ENCODE measurements around the gene SCCPDH.
"Not testable (repeated sequence)": the region's sequence is repeated elsewhere in the genome, so short reads cannot be mapped to it uniquely, and the experiment has no call there.

SCCPDH gene

DNA sequence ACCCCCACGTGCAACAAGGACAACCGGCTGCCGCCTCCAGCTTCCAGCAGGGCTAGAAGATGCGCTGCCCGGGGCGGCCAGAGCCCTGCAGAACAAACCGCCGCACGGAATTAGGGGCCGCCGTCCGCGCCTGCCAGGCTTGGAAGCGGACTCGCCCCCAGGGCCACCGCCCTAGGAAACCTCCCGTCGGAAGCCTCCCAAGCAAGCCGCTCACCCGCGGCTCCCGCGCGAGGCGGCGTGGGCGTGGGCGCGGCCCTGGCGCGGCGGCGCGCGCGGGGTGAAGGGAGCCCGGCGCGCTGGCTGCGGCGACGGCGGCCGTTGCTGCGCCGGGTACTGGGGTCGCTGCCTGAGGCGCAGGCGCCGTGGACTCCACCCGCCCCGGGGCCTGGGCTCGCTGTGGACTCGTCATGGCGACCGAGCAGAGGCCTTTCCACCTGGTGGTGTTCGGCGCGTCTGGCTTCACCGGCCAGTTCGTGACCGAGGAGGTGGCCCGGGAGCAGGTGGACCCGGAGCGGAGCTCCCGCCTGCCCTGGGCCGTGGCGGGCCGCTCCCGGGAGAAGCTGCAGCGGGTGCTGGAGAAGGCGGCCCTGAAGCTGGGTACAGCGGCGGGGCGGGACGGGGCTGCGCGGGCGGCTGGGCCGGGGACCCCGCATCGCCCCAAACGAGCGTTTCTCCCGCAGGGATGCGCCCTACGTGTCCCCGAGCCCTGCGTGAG lies at the start of gene SCCPDH:
SCCPDH (plus strand) TSS at position 394 of the 715 bp plus-strand sequence; CDS start at position 408, 14 bp downstream.
- peak within 1 kb of the TSS; percentile 58 to 91 (median 74) for H3K4me3 ChIP-seq
- H3K27ac ChIP-seq = peak within 1 kb of the TSS; percentile 25 to 93 (median 77)

- Histone ChIP-seq H3K27ac (no peak overlapping the region), H3K4me3 (no peak overlapping the region)
These were observed 46.4 kb upstream of the SCCPDH start for GRCh38 chr1:246677842-246678241.

DNA sequence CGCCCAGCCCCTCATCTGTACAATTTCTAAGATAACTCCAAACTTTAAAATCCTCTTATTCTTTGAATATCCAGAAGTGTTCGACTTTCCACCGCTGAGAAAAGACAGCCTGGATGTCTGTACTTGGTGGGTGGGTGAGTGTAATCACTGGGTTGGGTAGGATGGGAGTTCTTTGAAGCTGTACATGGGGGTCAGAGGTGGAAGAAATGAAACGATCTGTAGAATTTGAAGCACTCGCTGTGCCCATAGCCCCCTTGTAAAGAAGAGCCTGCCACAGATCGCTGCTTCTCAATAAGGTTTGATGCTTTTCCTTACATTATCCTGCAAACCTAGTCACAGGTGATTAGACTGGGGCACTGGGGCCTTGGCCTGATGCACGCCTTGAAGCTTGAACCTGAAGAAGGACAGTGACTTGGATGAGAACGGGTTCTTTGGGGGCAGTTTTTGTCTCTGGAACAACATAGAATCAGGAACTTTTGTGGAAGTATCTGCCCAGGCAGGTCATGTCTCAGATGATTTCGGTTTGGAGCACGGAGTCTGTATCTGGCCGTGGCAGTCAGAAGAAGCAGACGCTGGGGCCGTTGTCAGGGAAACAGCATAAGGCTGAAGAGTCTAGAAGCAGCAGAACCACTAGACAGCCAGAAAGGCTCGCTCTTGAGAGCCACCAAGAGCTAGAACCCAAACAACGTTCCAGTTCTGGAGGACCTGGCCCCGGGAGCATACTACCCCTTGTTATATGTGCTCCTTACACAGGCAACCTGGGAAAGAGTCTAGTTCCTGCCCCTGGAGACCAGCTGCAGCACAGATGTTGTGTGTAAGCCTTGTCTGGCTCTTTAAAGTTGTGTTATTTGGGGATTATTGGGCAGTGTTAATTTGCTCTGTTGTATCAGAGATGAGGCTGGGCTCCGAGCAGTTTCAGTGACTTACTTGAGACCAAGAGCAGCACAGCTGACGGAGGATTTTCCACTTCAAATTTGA lies 45.1 kb upstream of the SCCPDH start:
- Histone ChIP-seq H3K27ac (no peak overlapping the region), H3K4me3 (no peak overlapping the region)

- H3K4me3 ChIP-seq = no peak overlapping the region
- H3K27ac ChIP-seq = no peak overlapping the region
These were observed 44.4 kb upstream of the SCCPDH start for GRCh38 chr1:246679794-246680177.

DNA sequence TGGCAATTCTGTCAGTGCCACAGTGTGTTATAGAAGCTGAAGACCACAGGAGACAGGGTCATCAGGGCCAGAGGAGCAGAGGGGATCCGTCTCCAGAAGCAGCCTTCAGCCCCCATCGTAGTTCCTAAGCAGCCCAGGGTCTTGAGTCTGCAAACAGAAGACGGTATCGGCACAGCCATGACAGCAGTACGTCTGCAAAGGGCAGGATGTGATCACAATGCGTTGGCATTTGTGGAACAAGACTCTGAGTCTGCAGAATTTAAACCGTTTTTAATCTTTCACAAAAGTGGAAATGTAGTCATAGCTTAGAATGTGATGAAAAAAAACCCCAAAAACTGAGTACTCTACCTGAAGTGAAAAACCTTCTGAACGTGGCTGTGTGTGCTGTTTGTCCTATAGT lies 44.0 kb upstream of the SCCPDH start:
- no peak overlapping the region for H3K27ac ChIP-seq

GRCh38 chr1:246680696-246681130 lies 43.5 kb upstream of the SCCPDH start:
- Histone ChIP-seq H3K4me3 (no peak overlapping the region), H3K27ac (no peak overlapping the region)

More for the DNA sequence above, 44.0 kb upstream of the SCCPDH start:
- H3K4me3 ChIP-seq = no peak overlapping the region

GRCh38 chr1:246681900-246682895 lies 42.0 kb upstream of the SCCPDH start:
- Histone ChIP-seq H3K27ac (peak overlapping the region in 1 of 21 experiments; percentile 17), H3K4me3 (no peak overlapping the region)

- Histone ChIP-seq H3K27ac (no peak overlapping the region), H3K4me3 (no peak overlapping the region)
These were observed 40.7 kb upstream of the SCCPDH start for GRCh38 chr1:246683521-246683920.

GRCh38 chr1:246687002-246687401 lies 37.2 kb upstream of the SCCPDH start:
- no peak overlapping the region for H3K27ac ChIP-seq
- no peak overlapping the region for H3K4me3 ChIP-seq

DNA sequence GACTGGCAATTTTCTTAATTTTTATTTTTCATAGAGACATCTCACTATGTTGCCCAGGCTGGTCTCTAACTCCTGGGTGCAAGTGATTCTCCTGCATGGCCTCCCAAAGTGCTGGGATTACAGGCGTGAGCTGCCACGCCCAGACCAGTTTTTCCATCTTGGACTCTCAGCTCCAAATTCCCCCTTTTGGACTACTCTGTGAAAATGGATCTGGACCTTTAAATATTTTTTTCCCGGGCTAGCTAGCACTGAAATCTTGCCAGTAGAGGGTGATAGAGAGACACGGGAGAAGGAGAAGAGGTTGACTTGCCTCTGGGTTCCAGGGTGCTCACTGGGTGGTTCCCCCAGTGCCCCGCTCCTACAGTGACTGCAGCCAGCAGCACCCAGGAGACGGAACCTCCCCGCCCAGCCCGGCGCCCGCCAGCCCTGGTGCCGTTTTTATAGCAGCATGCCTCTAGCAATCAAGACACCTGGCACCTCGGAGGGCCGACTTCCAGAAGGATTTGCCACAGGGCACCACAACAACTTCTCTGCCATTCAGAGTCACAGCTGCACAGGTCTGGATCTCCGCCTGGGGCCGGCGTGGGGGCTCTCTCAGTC lies 34.7 kb upstream of the SCCPDH start:
- Histone ChIP-seq H3K27ac (no peak overlapping the region), H3K4me3 (peak overlapping the region in 2 of 7 experiments; percentile 12 to 19)

DNA sequence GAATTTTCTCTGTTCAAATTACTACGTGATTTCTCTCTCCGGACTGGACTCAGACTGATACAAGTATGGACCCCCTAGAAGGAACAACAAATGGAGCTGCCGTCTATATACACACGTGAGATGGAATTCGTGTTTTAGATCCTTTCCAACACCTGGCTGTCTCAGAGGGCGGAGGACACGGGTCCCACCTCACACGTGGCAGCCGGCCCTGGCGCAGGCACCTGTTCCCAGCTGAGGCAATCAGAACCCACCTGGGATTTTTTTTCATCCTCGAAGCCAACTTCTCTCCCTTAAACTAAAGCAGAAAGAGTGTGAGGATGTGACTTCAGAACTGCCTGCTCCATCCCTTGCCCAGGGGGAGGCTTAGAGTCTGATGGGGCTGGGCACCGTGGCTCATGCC lies 34.1 kb upstream of the SCCPDH start:
- H3K27ac ChIP-seq = no peak overlapping the region
- H3K4me3 ChIP-seq = no peak overlapping the region

DNA sequence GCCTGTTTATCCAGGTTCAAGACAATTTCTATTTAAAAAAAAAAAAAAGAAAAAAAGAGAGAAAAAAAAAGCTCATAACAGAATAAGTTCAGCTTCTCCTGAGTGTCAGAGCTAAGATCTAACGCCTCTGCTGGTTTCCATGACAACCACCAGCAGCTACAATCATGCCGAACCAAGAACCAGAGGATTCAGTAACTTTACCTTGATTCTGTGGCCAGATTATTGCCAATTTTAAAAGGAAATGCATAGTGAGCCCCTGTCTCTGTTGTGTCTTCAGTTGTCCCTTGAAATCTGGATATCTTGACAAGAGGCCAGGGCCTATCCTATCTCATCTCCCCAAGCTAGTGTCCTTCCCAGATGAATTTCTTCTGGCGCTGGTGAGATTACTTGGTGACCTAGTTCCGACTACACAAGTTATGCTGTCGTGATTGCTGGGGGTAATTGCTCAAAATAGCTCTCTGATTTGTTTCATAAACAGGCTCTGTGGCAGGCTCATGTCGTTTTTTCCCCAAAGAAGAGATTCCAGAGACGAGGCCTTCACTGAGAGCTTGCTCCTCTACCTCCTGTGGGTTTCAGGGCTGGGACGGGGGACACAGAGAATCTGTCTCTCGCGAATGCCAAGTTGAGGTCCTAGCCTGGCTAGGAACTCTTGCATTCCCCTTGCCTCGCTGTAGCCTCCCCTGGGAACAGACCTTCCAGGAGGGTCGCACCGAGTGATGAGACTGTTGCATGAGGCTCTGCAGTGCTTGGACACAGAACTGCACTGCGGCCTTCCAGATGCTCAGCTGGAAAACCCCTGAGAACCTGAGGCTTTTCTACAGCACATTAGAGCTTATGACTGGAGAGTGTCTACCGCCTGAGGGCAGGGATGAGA lies 32.4 kb upstream of the SCCPDH start:
- Histone ChIP-seq H3K27ac (no peak overlapping the region), H3K4me3 (no peak overlapping the region)

DNA sequence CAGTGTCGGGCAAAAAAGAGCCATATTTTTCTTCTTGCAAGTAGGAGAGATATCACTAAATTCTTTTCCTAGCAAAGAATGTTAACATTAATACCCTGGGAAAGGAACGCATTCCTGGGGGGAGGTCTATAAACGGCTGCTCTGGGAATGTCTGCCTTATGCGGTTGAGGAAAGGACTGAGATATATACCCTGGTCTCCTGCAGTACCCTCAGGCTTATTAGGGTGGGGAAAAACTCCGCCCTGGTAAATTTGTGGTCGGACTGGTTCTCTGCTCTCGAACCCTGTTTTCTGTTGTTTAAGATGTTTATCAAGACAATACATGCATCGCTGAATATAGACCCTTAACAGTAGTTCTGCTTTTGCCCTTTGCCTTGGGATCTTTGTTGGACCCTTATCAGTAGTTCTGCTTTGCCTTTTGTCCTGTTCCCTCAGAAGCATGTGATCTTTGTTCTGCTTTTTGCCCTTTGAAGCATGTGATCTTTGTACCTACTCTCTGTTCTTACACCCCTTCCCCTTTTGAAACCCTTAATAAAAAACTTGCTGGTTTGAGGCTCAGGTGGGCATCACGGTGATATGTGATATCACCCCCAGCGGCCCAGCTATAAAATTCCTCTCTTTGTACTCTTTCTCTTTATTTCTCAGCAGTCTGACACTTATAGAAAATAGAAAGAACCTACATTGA lies 29.9 kb upstream of the SCCPDH start:
- not testable (repeated sequence) for H3K4me3 ChIP-seq, H3K27ac ChIP-seq

- no peak overlapping the region for H3K4me3 ChIP-seq
- no peak overlapping the region for H3K27ac ChIP-seq
These were observed 29.1 kb upstream of the SCCPDH start for GRCh38 chr1:246695136-246695535.

- Histone ChIP-seq H3K27ac (no peak overlapping the region), H3K4me3 (no peak overlapping the region)
These were observed 28.5 kb upstream of the SCCPDH start for GRCh38 chr1:246695666-246696065.

DNA sequence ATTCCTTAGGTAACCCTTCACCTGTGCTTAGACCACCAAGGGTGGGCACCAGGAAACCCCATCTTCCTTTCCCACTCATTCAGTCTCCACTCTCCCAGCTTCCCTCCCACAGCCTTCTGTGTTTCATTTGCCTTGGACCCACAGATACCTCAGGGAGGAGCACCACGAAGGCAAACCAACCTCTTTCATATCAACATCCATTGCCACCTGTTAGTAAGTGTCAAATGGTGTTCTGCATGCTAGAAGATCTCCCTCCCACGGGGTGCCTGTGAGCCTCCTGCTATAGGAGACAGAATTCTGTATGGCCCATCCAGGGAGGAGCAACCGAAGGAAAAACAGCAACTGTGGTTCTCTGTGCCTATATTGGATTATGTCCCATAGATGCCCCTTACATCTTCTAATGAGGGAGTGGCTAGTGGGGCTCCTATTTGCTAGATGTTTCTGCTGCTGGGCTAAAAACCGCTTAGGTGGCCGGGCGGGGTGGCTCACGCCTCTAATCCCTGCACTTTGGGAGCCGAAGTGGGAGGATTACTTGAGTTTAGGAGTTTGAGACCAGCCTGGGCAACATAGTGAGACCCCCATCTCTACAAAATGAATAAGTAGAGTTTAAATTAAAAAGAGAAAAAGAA lies 25.6 kb upstream of the SCCPDH start:
- H3K27ac ChIP-seq = peak overlapping the region in 12 of 21 experiments; percentile 3 to 59 (median 26)
- peak overlapping the region in 1 of 7 experiments; percentile 17 for H3K4me3 ChIP-seq

All from skin epidermis (tissue), 12 donors.